Prostate gland (tissue), 2 donors: Measurements from ENCODE around the gene LIF.

Source experiments
- CTCF ChIP-seq, 4 experiments: fragments of 200-600 bp in 2 of 4; fragments of 450-650 bp in 2 of 4; sonication (generic) in 2 of 4; IDR thresholded peaks; 1 replicate in 3 of 4; 2 replicates in 1 of 4; pipeline ENCODE4 v1.5.1; 2016 to 2019; ENCODE audit warnings: antibody characterized with exemption in 4 of 4, mild to moderate bottlenecking in 2 of 4, moderate library complexity in 2 of 4
- POLR2A ChIP-seq: fragments of 450-650 bp; IDR thresholded peaks from one replicate; pipeline ENCODE4 v1.6.1; 2016; ENCODE audit warnings: antibody characterized with exemption, mild to moderate bottlenecking
- POLR2AphosphoS5 ChIP-seq: sonication (generic); formaldehyde crosslinking; IDR thresholded peaks from one replicate; pipeline ENCODE4 v1.6.1; 2017; ENCODE audit warnings: antibody characterized with exemption

- no peak for TF ChIP-seq CTCF (IDR thresholded peaks at IDR 0.05)
- no peak for TF ChIP-seq POLR2A
- TF ChIP-seq POLR2AphosphoS5 = no peak
Measured at GRCh38 chr22:30221121-30221992, 25.2 kb downstream of the LIF start.
